ENCODE results near the gene DMGDH. TPM values are rescaled to one million over a fixed set of nuclear protein-coding genes. Genes with fewer than 3 reads are reported as not detected.

Gene DMGDH
- total and polyA plus RNA-seq, 10 of the 15 experiments (the other 5 are each of a cell fraction or from before 2014, with no cell fraction given): 0.22 to 1.5 (median 0.44) TPM; not detected in 3

DNA sequence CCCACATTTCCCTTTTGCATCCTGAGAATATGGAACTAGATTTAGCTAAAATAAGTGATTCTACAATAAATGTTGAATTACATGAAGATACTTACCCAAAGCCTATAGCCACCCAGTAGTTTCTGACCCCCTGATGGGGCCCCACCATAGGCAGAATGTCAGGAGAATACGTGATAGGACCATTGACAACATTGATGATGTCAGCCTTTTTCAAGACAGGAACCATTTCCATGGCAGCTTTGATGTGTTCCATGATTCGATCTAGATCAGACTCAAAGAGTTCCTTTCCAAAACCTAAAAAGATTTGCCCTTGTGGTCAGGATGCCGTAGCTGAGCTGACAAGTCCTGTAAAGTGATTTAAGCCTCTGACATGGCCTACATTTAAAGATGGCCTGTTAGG lies 27.3 kb downstream of the DMGDH start (continued):
- TF ChIP-seq, protein P1, sequence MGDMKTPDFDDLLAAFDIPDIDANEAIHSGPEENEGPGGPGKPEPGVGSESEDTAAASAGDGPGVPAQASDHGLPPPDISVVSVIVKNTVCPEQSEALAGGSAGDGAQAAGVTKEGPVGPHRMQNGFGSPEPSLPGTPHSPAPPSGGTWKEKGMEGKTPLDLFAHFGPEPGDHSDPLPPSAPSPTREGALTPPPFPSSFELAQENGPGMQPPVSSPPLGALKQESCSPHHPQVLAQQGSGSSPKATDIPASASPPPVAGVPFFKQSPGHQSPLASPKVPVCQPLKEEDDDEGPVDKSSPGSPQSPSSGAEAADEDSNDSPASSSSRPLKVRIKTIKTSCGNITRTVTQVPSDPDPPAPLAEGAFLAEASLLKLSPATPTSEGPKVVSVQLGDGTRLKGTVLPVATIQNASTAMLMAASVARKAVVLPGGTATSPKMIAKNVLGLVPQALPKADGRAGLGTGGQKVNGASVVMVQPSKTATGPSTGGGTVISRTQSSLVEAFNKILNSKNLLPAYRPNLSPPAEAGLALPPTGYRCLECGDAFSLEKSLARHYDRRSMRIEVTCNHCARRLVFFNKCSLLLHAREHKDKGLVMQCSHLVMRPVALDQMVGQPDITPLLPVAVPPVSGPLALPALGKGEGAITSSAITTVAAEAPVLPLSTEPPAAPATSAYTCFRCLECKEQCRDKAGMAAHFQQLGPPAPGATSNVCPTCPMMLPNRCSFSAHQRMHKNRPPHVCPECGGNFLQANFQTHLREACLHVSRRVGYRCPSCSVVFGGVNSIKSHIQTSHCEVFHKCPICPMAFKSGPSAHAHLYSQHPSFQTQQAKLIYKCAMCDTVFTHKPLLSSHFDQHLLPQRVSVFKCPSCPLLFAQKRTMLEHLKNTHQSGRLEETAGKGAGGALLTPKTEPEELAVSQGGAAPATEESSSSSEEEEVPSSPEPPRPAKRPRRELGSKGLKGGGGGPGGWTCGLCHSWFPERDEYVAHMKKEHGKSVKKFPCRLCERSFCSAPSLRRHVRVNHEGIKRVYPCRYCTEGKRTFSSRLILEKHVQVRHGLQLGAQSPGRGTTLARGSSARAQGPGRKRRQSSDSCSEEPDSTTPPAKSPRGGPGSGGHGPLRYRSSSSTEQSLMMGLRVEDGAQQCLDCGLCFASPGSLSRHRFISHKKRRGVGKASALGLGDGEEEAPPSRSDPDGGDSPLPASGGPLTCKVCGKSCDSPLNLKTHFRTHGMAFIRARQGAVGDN (IDR thresholded peaks at IDR 0.05): no peak
- TF ChIP-seq, protein P2, sequence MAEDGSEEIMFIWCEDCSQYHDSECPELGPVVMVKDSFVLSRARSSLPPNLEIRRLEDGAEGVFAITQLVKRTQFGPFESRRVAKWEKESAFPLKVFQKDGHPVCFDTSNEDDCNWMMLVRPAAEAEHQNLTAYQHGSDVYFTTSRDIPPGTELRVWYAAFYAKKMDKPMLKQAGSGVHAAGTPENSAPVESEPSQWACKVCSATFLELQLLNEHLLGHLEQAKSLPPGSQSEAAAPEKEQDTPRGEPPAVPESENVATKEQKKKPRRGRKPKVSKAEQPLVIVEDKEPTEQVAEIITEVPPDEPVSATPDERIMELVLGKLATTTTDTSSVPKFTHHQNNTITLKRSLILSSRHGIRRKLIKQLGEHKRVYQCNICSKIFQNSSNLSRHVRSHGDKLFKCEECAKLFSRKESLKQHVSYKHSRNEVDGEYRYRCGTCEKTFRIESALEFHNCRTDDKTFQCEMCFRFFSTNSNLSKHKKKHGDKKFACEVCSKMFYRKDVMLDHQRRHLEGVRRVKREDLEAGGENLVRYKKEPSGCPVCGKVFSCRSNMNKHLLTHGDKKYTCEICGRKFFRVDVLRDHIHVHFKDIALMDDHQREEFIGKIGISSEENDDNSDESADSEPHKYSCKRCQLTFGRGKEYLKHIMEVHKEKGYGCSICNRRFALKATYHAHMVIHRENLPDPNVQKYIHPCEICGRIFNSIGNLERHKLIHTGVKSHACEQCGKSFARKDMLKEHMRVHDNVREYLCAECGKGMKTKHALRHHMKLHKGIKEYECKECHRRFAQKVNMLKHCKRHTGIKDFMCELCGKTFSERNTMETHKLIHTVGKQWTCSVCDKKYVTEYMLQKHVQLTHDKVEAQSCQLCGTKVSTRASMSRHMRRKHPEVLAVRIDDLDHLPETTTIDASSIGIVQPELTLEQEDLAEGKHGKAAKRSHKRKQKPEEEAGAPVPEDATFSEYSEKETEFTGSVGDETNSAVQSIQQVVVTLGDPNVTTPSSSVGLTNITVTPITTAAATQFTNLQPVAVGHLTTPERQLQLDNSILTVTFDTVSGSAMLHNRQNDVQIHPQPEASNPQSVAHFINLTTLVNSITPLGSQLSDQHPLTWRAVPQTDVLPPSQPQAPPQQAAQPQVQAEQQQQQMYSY (CRISPR knock-in tag; IDR thresholded peaks at IDR 0.05): no peak
- TF ChIP-seq GATAD2B (conservative IDR thresholded peaks at IDR 0.05; ENCODE audit: low read depth) (no peak), ZSCAN29 (IDR thresholded peaks at IDR 0.05) (no peak), SRF (IDR thresholded peaks at IDR 0.05; ENCODE audit: low read depth in 2 of 2, low read length in 2 of 2) (no peak), GABPA (IDR thresholded peaks at IDR 0.05; ENCODE audit: low read depth) (no peak), LARP7 (IDR thresholded peaks at IDR 0.05) (no peak)

Data from GM12878 (cell line).